Lung (tissue), 12 donors: ENCODE results near the gene GARNL3. TPM values are rescaled to one million over a fixed set of nuclear protein-coding genes. Genes with fewer than 3 reads are reported as not detected.

Experiments used
- ATAC-seq: fragments of 200-7000 bp; cut with Tn5 transposase; one replicate; pipeline ENCODE4 v1.9.1; 2020; ENCODE audit warnings: moderate number of reproducible peaks; ENCODE audit not compliant: insufficient read depth, low FRiP score
- DNase-seq, 3 donors: peaks; one replicate each; pipeline ENCODE4 v3.0.0-alpha.2; 2013 to 2017
- H3K27ac ChIP-seq, 2 donors: one replicate each; pipeline ENCODE4 v1.5.1; 2013; ENCODE audit warnings: mild to moderate bottlenecking in 2 of 2, moderate library complexity in 2 of 2, control low read depth in 1 of 2, inconsistent platforms in 1 of 2, low read depth in 1 of 2, low read length in 1 of 2
- H3K27me3 ChIP-seq, 3 donors: one replicate each; pipeline ENCODE4 v1.5.1; 2013; ENCODE audit warnings: low read length in 2 of 3; ENCODE audit not compliant: control insufficient read depth in 3 of 3, insufficient read depth in 3 of 3
- H3K36me3 ChIP-seq, 4 donors: one replicate each; pipeline ENCODE4 v1.5.1; 2013; ENCODE audit warnings: low read length in 4 of 4, mild to moderate bottlenecking in 1 of 4, moderate library complexity in 1 of 4; ENCODE audit not compliant: control insufficient read depth in 4 of 4, insufficient read depth in 4 of 4
- H3K4me1 ChIP-seq, 5 donors: one replicate each; pipeline ENCODE4 v1.5.1; 2013; ENCODE audit warnings: low read length in 5 of 5, mild to moderate bottlenecking in 2 of 5, moderate library complexity in 1 of 5; ENCODE audit not compliant: control insufficient read depth in 5 of 5, insufficient read depth in 5 of 5
- H3K4me3 ChIP-seq: one replicate; pipeline ENCODE4 v1.5.1; 2013; ENCODE audit warnings: mild to moderate bottlenecking, control low read depth, moderate library complexity
- H3K9ac ChIP-seq, 2 donors: one replicate each; pipeline ENCODE4 v1.5.1; 2013; ENCODE audit warnings: low read length in 2 of 2, control low read depth in 1 of 2; ENCODE audit not compliant: insufficient read depth in 1 of 2
- H3K9me3 ChIP-seq, 4 donors: one replicate each; pipeline ENCODE4 v1.5.1; 2013; ENCODE audit warnings: low read length in 3 of 4, mild to moderate bottlenecking in 1 of 4, moderate library complexity in 1 of 4; ENCODE audit not compliant: control insufficient read depth in 4 of 4, insufficient read depth in 3 of 4
- WGBS, 2 donors: extraction: QIAGEN DNeasy Blood & Tissue Kit; methylation state at CpG; one replicate each; pipeline ENCODE4 v1.1.7; 2013; 5-methylcytosine and 5-hydroxymethylcytosine counted together
- polyA plus RNA-seq, 2 donors: library from polyadenylated mRNA; stranded (reverse); fragments of 200-250 nt; gene quantifications; one replicate each; pipeline ENCODE4 v1.2.1, GENCODE V29; 2013
- total RNA-seq, 2 donors: library from RNA; depleted of rRNA in 1 of 2; stranded (reverse); fragments of >200 nt in 1 of 2; gene quantifications; one replicate each; pipeline ENCODE4 v1.2.1, GENCODE V29; 2014 to 2021
- TF ChIP-seq, protein P1 (sequence below): IDR thresholded peaks from 2 replicates; pipeline ENCODE4 v1.5.1; 2012; ENCODE audit warnings: mild to moderate bottlenecking; ENCODE audit errors: control extremely low read depth, extremely low read depth
- donor health status: control.
- donor health status: control.
- donor health status: Bipolar disorder and iron deficiency.
- donor health status: healthy.
- donor health status: DM: yes; HTN: yes; CAD: no.

The GARNL3 gene
- total and polyA plus RNA-seq, 4 donors, result 1.5 to 31.1 (median 4.4) TPM

DNA sequence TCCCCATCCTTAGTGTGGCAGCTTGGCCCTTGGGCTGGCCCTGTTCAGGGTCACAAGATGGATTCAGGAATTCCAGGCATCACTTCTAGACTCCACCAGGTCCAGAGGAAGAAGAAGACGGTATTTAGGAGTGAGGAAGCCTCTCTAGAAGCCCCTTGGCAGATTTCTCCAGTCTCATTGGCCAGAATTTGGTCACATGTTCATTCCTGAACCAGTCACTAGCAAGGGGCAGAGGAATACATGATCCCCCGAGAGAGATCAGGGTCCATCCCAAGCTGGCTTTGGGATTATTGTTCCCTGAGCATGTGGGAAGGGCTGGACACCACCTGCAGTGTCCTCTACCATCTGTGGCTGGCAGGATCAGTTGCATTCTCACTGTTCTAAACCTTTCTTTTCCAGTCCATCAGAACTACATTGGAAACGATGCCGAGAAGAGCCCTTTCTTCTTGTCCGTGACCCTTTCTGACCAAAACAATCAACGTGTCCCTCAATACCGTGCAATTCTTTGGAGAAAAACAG is 48.5 kb downstream of the GARNL3 start:
- H3K27me3 ChIP-seq, result no peaks in the 10 kb centered on the region
- TF ChIP-seq, protein P1, sequence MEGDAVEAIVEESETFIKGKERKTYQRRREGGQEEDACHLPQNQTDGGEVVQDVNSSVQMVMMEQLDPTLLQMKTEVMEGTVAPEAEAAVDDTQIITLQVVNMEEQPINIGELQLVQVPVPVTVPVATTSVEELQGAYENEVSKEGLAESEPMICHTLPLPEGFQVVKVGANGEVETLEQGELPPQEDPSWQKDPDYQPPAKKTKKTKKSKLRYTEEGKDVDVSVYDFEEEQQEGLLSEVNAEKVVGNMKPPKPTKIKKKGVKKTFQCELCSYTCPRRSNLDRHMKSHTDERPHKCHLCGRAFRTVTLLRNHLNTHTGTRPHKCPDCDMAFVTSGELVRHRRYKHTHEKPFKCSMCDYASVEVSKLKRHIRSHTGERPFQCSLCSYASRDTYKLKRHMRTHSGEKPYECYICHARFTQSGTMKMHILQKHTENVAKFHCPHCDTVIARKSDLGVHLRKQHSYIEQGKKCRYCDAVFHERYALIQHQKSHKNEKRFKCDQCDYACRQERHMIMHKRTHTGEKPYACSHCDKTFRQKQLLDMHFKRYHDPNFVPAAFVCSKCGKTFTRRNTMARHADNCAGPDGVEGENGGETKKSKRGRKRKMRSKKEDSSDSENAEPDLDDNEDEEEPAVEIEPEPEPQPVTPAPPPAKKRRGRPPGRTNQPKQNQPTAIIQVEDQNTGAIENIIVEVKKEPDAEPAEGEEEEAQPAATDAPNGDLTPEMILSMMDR, result no peak
- H3K4me1 ChIP-seq, result peaks cover 0 to 20% (median 17%) of the 10 kb centered on the region in 5 donors
- ATAC-seq, result no peak
- H3K9me3 ChIP-seq, result no peaks in the 10 kb centered on the region
- H3K4me3 ChIP-seq, result no peak overlapping the region
- DNase-seq, result no peak
- peaks cover 0 to 11% (median 4%) of the 10 kb centered on the region in 4 donors for H3K36me3 ChIP-seq
- no peak overlapping the region for H3K27ac ChIP-seq
- no peak overlapping the region for H3K9ac ChIP-seq
- WGBS, 2 donors, result 93 to 96% methylated on average over 7 of the region's 7 CpGs

DNA sequence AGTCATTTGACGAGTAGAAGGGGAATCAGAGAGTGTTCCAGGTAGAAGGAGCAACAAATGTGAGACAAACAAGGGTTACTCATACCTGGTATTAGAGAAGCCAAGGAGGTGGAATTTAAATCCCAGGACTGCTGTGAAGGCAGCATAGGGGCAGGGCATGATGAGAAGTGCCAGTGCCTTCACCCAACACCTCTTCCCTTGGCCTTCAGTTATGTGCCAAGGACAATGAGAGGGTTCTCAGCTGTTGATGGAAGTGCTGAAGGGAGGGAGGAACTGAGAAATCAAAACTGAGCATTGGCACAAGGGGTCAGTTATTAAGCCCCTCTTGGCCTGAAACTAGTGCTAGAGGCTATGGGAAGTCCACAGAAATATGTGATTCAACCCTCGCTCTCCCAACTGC is 50.3 kb downstream of the GARNL3 start:
- no peaks in the 10 kb centered on the region for H3K9me3 ChIP-seq
- TF ChIP-seq, protein P1, result no peak
- WGBS, 2 donors, result 90 to 93% methylated on average over 2 of the region's 2 CpGs
- H3K9ac ChIP-seq, result no peak overlapping the region
- peaks cover 0 to 13% (median 4%) of the 10 kb centered on the region in 4 donors for H3K36me3 ChIP-seq
- no peaks in the 10 kb centered on the region for H3K27me3 ChIP-seq
- no peak for DNase-seq
- peaks cover 0 to 15% (median 7%) of the 10 kb centered on the region in 5 donors for H3K4me1 ChIP-seq
- no peak for ATAC-seq
- H3K4me3 ChIP-seq, result no peak overlapping the region
- H3K27ac ChIP-seq, result no peak overlapping the region

DNA sequence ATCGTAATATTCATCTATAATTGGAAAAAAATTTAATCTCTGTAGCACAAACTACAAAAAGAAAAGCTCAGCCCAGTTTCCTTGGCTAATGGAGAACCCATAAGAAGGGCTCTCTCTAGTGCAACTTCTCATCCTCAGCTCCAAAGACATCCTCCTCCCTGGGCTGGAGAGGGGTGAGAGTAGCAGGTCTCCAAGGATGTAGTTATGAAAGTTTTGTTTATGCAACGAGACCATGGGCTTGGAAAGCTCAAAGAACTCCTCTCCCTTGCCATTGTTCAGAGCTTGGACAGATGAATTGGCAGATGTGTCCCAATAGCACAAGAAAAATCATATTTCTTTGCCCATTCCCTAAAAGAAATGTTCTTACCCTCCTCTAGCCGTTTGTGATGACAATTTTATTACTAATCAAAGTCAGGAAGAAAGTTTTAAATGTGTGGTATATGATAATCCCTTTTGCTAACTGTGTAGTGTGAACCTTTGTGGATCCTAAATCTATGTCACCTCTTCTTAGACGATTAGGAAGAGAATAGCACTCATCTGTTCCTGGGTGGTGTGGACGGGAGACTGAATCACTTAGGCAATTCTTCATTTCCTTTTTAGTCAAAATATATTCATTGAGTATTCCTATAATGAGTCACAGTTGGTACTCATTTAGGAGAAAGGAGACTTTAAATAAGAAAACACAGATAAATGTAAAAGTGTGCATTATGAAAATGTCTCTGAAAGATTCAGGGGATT is 52.2 kb downstream of the GARNL3 start:
- Histone ChIP-seq H3K27me3 (no peaks in the 10 kb centered on the region), H3K9ac (no peak overlapping the region), H3K9me3 (no peaks in the 10 kb centered on the region), H3K4me3 (no peak overlapping the region), H3K27ac (no peak overlapping the region), H3K36me3 (peaks cover 0 to 13% (median 5%) of the 10 kb centered on the region in 4 donors), H3K4me1 (peaks cover 0 to 7% (median 4%) of the 10 kb centered on the region in 5 donors)
- no peak for DNase-seq
- ATAC-seq, result no peak
- WGBS, 2 donors, result 67 to 71% methylated on average over 5 of the region's 5 CpGs
- TF ChIP-seq, protein P1, result no peak
